ENCODE measurements around the gene DUSP9.

The DUSP9 gene

GRCh38 chrX:153649178-153649914, 2.3 kb downstream of the DUSP9 start:
- DNase-seq, result peak; percentile 58

DNA sequence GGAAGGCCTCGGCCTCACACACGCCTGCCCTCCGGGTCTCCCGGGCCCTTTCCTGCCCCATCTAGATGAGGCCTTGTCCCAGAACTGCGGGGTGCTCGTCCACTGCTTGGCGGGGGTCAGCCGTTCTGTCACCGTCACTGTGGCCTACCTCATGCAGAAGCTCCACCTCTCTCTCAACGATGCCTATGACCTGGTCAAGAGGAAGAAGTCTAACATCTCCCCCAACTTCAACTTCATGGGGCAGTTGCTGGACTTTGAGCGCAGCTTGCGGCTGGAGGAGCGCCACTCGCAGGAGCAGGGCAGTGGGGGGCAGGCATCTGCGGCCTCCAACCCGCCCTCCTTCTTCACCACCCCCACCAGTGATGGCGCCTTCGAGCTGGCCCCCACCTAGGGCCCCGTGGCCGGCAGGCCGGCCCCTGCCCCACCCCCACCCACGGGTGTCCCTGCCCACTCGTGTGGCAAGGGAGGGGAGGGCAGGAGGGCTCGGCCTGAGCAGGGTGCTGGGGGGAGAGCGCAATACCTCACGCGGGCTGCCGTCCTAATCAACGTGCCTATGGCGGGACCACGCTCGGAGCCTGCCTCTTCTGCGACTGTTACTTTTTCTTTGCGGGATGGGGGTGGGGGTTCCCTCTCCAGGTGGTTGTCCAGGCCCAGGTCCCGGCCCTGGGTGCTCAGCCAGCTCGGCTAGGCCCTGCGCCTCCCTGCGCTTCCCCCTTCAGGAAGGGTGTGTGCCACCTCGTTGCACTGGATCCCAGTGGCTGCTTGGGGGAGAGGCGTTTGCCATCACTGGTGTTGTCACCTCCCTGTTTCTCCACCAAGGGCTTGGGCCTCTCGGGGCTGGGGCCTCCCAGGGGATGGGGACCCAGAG, 3.1 kb downstream of the DUSP9 start:
- no peak for DNase-seq

- no peak for DNase-seq
Measured at GRCh38 chrX:153650959-153651358, 4.0 kb downstream of the DUSP9 start.

DNA sequence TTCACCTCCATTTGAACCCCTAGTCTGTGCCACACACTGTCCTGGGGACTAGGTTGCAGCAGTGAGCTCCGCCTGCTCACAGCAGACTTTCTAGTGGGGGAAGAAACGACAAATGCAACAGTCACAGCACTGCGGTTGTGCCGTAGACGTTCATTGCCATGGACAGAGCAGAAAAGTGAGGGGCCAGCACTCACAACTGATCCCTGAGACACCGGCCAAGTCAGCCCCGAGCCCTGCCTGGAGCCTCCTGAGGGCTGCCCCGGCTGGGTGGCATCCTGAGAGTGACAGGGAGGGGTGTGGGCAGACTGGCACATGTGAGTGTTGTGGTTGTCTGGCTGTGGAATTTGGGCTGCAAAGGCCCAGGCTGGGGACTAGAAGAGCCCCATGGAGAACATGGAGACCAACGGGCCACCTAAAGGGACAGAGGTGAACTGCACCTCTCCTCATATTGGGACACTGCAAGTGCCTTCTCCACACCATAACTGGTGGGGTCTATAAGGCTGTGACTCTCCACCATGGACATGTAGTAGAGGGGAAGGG, 4.6 kb downstream of the DUSP9 start:
- no peak for DNase-seq

DNA sequence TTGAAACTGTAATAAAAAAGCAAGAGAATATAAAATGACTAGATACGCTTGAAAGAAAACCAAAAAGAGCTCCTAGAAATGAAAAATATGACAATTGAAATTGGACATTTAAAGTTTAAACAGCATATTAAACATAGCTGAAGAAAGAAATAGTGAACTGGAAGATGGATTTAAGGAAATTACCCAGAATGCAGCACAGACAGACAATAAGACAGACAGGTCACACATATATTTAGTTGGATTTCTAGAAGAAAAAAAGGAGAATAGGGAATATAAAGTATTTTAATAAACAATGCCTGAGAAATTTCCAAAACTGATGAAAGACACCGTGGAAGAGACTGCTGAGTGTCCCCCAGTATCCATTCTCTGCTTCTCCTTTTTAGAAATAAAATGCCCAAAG, 6.6 kb downstream of the DUSP9 start:
- no peak for DNase-seq

GRCh38 chrX:153657161-153657560, 10.2 kb downstream of the DUSP9 start:
- no peak for DNase-seq

- DNase-seq, result no peak
Measured at GRCh38 chrX:153659268-153659667, 12.3 kb downstream of the DUSP9 start.

DNA sequence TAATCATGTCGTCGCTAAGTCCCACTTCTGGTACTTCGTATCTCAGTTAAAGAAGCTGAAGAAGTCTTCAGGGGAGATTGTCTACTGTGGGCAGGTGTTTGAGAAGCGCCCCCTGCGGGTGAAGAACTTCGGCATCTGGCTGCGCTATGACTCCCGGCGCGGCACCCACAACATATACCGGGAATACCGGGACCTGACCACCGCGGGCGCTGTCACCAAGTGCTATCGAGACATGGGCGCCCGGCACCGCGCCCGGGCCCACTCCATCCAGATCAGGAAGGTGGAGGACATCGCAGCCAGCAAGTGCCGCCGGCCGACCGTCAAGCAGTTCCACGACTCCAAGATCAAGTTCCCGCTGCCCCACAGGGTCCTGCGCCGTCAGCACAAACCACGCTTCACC, 15.3 kb downstream of the DUSP9 start:
- peak; percentile 78 for DNase-seq

GRCh38 chrX:153665726-153666306, 18.8 kb downstream of the DUSP9 start:
- no peak for DNase-seq

- DNase-seq, result no peak
Measured at GRCh38 chrX:153667281-153667955, 20.4 kb downstream of the DUSP9 start.

DNA sequence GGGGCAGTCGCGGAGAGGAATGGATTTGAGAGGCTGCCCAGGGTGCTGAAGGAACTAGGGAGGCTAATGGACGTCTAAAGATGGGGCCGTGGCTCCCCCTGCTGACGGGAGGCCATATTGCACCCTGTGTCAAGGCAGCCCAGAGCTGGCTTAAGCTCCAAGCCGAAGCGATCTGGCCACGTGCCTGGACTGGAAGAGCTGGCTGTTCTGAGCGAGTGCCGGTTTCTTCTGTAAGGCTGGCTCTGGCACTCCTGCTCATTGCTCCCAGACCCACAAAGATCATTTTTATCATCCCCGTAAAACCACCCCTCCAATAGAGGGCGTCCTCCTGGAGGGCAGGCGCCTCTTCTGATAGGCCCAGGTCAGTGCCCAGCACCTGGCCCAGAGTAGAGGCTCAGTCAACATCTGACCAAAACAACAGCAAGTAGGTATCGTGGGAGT, 21.0 kb downstream of the DUSP9 start:
- DNase-seq, result peak; percentile 82

- DNase-seq, result no peak
Measured at GRCh38 chrX:153668423-153669173, 21.6 kb downstream of the DUSP9 start.

DNA sequence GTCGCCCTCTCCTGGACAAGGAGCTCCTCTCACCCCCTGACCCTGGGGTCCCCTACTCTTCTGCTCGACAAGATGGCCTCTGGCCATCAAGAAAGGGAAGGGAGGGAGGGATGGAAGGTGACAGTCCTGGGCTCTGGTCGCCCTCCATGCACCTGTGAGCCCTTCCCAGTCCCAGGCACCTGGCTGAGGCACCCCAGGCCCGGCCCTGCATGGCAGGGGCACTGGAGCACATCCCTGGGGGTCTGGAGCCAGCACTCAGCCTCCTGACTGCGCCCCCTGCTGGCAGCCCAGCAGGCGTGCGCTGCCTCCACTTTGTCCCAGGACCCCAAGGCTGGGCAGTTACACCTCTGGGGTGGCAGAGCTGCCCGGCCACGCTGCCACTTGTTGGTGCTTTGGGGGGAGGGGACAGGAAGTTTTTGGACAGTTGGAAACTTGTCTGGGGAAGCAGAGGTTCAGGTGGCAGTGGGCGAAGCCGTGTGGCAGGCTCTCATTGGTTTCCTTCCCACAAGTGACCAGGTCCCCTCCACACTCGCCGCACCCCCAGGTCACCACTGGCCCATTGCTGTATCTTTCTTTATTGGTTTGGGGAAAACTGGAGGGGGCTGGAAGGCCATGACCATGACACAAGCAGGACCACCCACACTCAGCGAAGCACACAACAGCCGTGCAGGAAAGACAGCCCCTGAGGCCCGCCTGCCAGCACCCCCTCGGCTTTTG, 22.3 kb downstream of the DUSP9 start:
- DNase-seq, result peak; percentile 65

DNA sequence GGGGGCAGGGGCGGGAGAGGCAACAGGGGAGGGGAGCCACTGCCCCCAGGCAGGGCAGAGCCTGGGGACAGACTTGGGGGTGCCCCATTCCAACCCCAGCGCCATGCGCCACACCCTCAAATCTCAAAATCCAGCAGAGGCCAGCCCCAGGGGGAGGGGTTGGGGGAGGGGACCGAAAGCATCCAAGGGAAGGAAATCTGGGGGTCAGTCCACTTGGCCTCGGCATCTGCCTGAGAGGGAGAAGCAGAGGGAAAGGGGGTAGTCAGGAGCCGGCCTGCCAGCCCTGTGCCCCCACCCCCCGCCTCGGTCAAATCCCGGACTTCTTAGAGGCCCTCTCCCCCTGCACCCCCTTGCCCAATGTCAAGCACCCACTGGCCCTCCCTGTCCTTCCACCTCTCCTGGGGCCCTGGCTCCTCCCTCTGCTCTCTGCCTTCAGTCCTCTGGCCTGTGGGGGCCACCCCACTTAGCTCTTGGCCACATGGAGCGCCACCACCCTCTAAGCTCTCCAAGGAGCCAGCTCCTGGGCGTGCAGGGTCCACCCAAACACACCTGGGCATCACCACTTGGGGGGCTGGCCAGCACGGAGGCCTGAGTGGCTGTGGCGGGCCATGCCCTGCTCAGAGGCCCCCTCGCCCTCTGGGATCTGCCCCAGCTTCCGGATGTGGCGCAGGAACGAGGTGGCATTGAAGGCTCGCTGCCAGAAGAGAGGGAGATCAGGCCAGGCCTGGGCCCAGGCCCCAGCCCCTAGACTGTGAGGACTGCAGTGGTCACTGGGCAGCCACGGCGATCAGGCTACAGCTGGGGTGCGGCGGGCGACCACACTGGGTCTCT, 23.1 kb downstream of the DUSP9 start:
- no peak for DNase-seq

DNA sequence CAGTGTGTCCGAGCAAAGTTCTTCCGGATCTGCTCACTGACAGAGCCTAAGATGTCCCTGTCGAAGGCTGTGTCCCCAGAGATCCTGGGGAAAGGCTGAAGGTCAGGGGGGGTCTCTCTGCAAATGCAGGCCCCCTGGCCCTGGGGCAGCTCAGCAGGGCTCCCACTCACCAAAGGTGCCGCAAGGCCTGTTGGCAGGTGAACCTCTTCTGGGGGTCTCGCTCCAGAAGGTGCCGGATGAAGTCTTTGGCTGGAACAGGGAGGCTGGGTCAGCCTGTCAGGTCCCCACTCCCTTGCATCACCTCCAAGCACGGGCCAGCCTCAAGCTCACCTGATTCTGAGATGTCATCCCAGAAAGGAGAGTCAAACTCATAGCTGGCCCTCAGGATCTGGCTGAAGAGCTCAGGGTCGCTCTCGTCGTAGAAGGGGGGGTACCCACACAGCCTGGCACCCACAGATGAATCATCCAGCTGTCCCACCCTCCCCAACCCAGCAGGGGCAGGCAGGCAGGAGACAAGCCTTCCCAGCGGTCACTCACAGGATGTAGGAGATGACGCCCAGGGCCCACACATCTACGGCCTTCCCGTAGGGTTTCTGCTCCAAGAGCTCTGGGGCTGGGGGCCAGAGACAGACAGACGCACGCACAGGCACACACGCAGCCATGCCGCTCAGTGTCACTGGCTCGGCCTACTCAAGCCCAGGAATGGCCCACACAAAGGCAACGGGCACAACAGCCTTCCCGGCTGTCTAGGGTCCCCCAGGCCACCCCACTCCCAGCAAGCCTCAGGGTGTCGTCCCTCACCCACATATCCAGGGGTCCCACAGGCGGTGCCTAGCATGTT, 24.0 kb downstream of the DUSP9 start:
- DNase-seq, result no peak

- no peak for DNase-seq
Measured at GRCh38 chrX:153671589-153672530, 24.9 kb downstream of the DUSP9 start.

DNA sequence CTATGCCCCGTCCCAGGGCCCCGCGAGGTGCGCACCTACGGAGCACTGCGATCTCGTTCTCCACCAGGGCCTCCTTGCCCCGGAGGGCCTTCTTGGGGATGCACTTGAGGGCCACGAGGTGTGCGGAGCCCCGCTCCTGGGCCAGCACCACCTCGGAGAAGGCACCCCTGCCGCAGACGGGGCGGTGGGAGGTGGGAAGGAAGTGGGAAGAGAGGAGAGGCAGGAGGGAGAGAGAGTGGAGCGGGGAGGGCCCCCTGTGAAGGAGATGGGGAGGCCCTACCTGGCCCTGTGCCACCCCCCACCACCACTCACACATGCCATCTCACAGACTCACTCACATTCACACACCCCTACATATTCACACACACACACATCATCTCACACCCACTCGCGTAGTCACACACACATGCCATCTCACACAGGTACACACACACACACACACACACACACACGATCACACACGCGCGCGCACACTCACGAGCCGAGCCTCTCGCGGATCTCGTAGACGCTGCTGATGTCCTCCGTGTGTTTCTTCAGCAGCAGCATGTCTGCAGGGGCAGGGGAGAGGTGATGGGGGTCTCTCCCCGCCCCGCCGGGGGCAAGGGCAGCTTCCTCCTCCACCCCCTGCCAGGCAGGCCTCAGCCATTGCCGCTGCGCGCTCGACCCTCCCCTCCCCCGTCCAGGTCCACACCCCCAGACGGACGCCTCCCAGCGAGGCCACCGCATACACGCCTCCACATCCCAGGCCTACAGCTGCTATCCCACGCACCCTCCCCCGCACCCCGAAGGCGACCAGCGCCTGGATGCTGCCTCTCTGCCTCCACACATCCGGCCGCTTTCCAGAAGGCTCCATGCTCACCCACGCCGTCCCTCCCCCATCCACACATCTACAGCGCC, 25.8 kb downstream of the DUSP9 start:
- no peak for DNase-seq
